OCI-LY7 (cell line): ENCODE data around the gene POLR1B. TPM values are rescaled to one million over a fixed set of nuclear protein-coding genes. Genes with fewer than 3 reads are reported as not detected.

ENCODE experiments used
- BruUV-seq: library from RNA; stranded (reverse); fragments of 400-500 nt; replicated peaks from 2 replicates; lab custom pipeline; 2021; lab: Mats Ljungman, UMichigan
- CTCF ChIA-PET: fragments of 300-600 bp; sonication (Branson Sonifier 250); formaldehyde crosslinking; loops from one replicate; lab custom pipeline; 2022; ENCODE audit warnings: antibody characterized with exemption; ENCODE audit not compliant: unreplicated experiment; lab: Charles Lee
- POLR2A ChIA-PET: fragments of 300-600 bp; sonication (Branson Sonifier 250); formaldehyde crosslinking; loops from one replicate; lab custom pipeline; 2022; ENCODE audit warnings: antibody characterized with exemption; lab: Charles Lee
- DNase-seq: peaks from one replicate; pipeline ENCODE4 v3.0.0-alpha.2; 2015; ENCODE audit warnings: low spot score
- H2AFZ ChIP-seq: fragments of 200-600 bp; sonication (generic), shearing (Covaris generic); 2 replicates; pipeline ENCODE4 v1.6.1; 2014; ENCODE audit warnings: mild to moderate bottlenecking, antibody characterized with exemption, low read length, moderate library complexity
- H3K27ac ChIP-seq: fragments of 200-600 bp; sonication (generic); 2 replicates; pipeline ENCODE4 v1.5.1; 2014; ENCODE audit warnings: mixed run types, low read depth, mild to moderate bottlenecking, moderate library complexity, low read length, inconsistent platforms; ENCODE audit not compliant: poor library complexity, severe bottlenecking
- H3K36me3 ChIP-seq: fragments of 200-600 bp; sonication (generic); 2 replicates; pipeline ENCODE4 v1.6.1; 2014; ENCODE audit warnings: mild to moderate bottlenecking, antibody characterized with exemption, low read length, moderate library complexity, mixed read lengths; ENCODE audit not compliant: insufficient read depth
- H3K4me1 ChIP-seq: fragments of 200-600 bp; sonication (generic); 2 replicates; pipeline ENCODE4 v1.5.1; 2014; ENCODE audit warnings: mild to moderate bottlenecking, low read length; ENCODE audit not compliant: insufficient read depth, poor library complexity, severe bottlenecking
- H3K4me2 ChIP-seq: fragments of 200-600 bp; sonication (generic); 2 replicates; pipeline ENCODE4 v1.6.1; 2014; ENCODE audit warnings: mild to moderate bottlenecking, low read length
- H3K4me3 ChIP-seq: fragments of 200-600 bp; sonication (generic); 2 replicates; pipeline ENCODE4 v1.5.1; 2014; ENCODE audit warnings: mild to moderate bottlenecking, low read depth, low read length; ENCODE audit not compliant: poor library complexity, severe bottlenecking
- H3K79me2 ChIP-seq: fragments of 200-600 bp; sonication (generic); 2 replicates; pipeline ENCODE4 v1.6.1; 2016; ENCODE audit warnings: low read depth, mild to moderate bottlenecking, low read length, moderate library complexity, mixed read lengths; ENCODE audit not compliant: insufficient read depth
- H3K9me2 ChIP-seq: fragments of 200-600 bp; sonication (generic); 2 replicates; pipeline ENCODE4 v1.6.1; 2016; ENCODE audit warnings: mild to moderate bottlenecking, low read length, mixed read lengths; ENCODE audit not compliant: insufficient read depth
- H3K9me3 ChIP-seq: fragments of 200-600 bp; sonication (generic); 2 replicates; pipeline ENCODE4 v1.6.1; 2014; ENCODE audit warnings: mild to moderate bottlenecking, mixed run types, low read length, mixed read lengths
- H4K20me1 ChIP-seq: fragments of 200-600 bp; sonication (generic); 2 replicates; pipeline ENCODE4 v1.6.1; 2014; ENCODE audit warnings: mild to moderate bottlenecking, antibody characterized with exemption, low read length, moderate library complexity, mixed read lengths; ENCODE audit not compliant: insufficient read depth
- EZH2phosphoT487 ChIP-seq: fragments of 200-600 bp; sonication (generic); IDR thresholded peaks from 2 replicates; pipeline ENCODE4 v1.6.1; 2018; ENCODE audit warnings: low read depth, borderline replicate concordance, mild to moderate bottlenecking, mixed run types, antibody characterized with exemption, low read length, moderate library complexity, mixed read lengths
- intact Hi-C: fragments of 100-400 bp; cut with micrococcal nuclease; formaldehyde crosslinking; loops from one replicate; pipeline ENCODE4 v1.10.0; 2022; ENCODE audit not compliant: unreplicated experiment
- total RNA-seq, 2 experiments: library from RNA; depleted of rRNA in 1 of 2; stranded (reverse); fragments of >200 nt in 1 of 2; shearing (Covaris generic) in 1 of 2; gene quantifications; 2 replicates each; pipeline ENCODE4 v1.2.3, GENCODE V29; 2014 to 2022
- TF ChIP-seq, protein P1 (sequence below): fragments of 200-600 bp; sonication (generic); conservative IDR thresholded peaks from 2 replicates; pipeline ENCODE4 v1.5.1; 2014; ENCODE audit warnings: mild to moderate bottlenecking, antibody characterized with exemption, low read length, moderate library complexity, mixed read lengths

POLR1B gene
- total RNA-seq, 2 experiments from 2014 or later = 30.5 to 44.7 TPM

DNA sequence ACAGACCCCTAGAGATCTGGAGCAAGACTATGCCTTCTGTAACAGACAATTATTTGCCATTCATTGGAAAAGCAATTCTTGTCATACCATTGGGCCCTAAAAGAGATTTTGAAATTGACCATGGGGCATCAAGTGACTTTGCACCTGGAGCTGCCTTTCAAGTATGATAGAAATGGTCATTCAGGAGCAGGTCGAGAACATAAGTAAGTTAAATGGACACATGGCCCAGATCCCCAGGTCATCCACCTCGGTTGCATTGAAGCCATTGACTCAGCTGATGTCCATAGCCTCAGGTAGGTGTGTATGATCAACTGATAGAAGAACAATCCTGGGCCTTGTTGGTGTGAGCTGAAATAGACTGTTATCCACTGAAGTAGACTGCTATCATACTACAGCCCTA lies 61.5 kb downstream of the POLR1B start:
- Histone ChIP-seq H4K20me1 (no peaks in the 10 kb centered on the region), H3K4me2 (no peak overlapping the region), H3K79me2 (no peaks in the 10 kb centered on the region), H3K4me1 (no peaks in the 10 kb centered on the region), H3K9me2 (no peaks in the 10 kb centered on the region), H3K9me3 (no peaks in the 10 kb centered on the region), H3K36me3 (no peaks in the 10 kb centered on the region), H3K27ac (no peak overlapping the region), H2AFZ (no peak overlapping the region), H3K4me3 (no peak overlapping the region)
- ChIA-PET CTCF (no interaction called here), POLR2A (no interaction called here)
- no TSS peak for BruUV-seq
- TF ChIP-seq EZH2phosphoT487 = no peak
- TF ChIP-seq, protein P1, sequence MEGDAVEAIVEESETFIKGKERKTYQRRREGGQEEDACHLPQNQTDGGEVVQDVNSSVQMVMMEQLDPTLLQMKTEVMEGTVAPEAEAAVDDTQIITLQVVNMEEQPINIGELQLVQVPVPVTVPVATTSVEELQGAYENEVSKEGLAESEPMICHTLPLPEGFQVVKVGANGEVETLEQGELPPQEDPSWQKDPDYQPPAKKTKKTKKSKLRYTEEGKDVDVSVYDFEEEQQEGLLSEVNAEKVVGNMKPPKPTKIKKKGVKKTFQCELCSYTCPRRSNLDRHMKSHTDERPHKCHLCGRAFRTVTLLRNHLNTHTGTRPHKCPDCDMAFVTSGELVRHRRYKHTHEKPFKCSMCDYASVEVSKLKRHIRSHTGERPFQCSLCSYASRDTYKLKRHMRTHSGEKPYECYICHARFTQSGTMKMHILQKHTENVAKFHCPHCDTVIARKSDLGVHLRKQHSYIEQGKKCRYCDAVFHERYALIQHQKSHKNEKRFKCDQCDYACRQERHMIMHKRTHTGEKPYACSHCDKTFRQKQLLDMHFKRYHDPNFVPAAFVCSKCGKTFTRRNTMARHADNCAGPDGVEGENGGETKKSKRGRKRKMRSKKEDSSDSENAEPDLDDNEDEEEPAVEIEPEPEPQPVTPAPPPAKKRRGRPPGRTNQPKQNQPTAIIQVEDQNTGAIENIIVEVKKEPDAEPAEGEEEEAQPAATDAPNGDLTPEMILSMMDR = no peak
- no peak for DNase-seq
- intact Hi-C loops = loop anchor here (10.0 kb wide), 1 partner anchor 351 kb away; no protein-coding TSS in a partner anchor

DNA sequence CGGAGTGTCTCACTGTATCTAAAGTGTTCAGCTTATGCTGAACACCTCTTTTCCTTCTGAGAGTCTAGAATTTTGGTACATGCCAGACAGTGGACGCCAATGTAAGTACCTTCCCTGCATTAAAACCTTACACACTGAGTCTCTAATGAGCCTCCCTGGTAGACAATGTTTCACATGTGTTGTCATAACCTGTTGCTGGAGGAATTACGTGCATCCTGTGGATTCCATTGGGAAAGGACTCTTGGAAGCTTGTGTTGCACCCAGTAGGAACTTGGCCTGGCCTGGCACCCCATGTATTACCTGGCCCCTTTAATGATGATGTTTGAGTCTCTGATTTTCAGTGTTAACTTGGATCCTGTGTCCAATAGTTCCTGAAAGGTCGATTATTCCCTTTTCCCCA lies 62.7 kb downstream of the POLR1B start:
- no peaks in the 10 kb centered on the region for H4K20me1 ChIP-seq
- TF ChIP-seq, protein P1 = no peak
- TF ChIP-seq EZH2phosphoT487 = no peak
- BruUV-seq = no TSS peak
- no peaks in the 10 kb centered on the region for H3K9me3 ChIP-seq
- no peak overlapping the region for H3K4me3 ChIP-seq
- CTCF ChIA-PET = no interaction called here
- no peaks in the 10 kb centered on the region for H3K79me2 ChIP-seq
- H3K4me2 ChIP-seq = no peak overlapping the region
- H3K27ac ChIP-seq = no peak overlapping the region
- no peak overlapping the region for H2AFZ ChIP-seq
- no peaks in the 10 kb centered on the region for H3K4me1 ChIP-seq
- POLR2A ChIA-PET = interaction anchor here (0.6 to 0.9 kb wide), 2 partner anchors 27 to 69 kb away, joined by 5 to 6 read pairs; no protein-coding TSS in a partner anchor
- intact Hi-C loops = loop anchor here (10.0 kb wide), 1 partner anchor 350 kb away; no protein-coding TSS in a partner anchor
- no peaks in the 10 kb centered on the region for H3K36me3 ChIP-seq
- no peaks in the 10 kb centered on the region for H3K9me2 ChIP-seq
- no peak for DNase-seq

DNA sequence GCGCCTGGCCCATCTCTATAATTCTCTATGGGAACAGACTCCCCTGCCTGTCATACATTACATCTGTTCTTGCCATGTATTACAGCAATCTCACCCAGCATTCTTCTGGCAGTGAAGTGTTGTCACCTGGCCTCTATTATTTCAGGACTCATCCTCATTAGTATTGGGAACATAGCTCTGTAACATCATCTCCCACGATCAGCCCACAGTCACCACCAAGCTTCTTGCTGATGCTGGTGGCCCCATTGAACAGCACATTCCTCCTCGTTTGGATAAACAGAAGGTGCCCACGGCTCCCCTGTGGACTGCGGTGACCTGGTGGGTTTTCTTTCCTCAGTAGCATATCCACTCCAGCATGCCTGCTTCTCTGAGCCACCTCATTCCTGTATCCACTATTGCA lies 63.7 kb downstream of the POLR1B start:
- Histone ChIP-seq H3K4me1 (no peaks in the 10 kb centered on the region), H3K36me3 (no peaks in the 10 kb centered on the region), H2AFZ (no peak overlapping the region), H3K4me2 (no peak overlapping the region), H3K4me3 (no peak overlapping the region), H3K27ac (no peak overlapping the region), H4K20me1 (no peaks in the 10 kb centered on the region), H3K79me2 (no peaks in the 10 kb centered on the region), H3K9me3 (no peaks in the 10 kb centered on the region), H3K9me2 (no peaks in the 10 kb centered on the region)
- POLR2A ChIA-PET = no interaction called here
- TF ChIP-seq EZH2phosphoT487 = no peak
- TF ChIP-seq, protein P1 = no peak
- BruUV-seq = no TSS peak
- CTCF ChIA-PET = interaction anchor here (0.5 kb wide), 1 partner anchor 340 kb away, joined by 3 read pairs; no protein-coding TSS in a partner anchor
- DNase-seq = no peak
- intact Hi-C loops = loop anchor here (10.0 kb wide), 1 partner anchor 349 kb away; no protein-coding TSS in a partner anchor
